ENCODE results near the gene ITGB3. TPM values are rescaled to one million over a fixed set of nuclear protein-coding genes. Genes with fewer than 3 reads are reported as not detected.

ITGB3 gene
- total RNA-seq, 2 donors from 2014 or later = 1.9 to 15.4 TPM

- Histone ChIP-seq H3K36me3 (no peaks in the 10 kb centered on the region), H3K27me3 (no peaks in the 10 kb centered on the region), H3K4me3 (no peak overlapping the region), H3K27ac (no peak overlapping the region), H3K4me1 (no peaks in the 10 kb centered on the region), H3K9ac (ENCODE audit: low read depth in 2 of 2, low read length in 2 of 2) (no peak overlapping the region), H3K9me3 (no peaks in the 10 kb centered on the region)
- no peak for DNase-seq
- TF ChIP-seq CTCF (IDR thresholded peaks at IDR 0.05) = no peak
- intact Hi-C loops (cut with DNase I) = no loop called here
Observed at GRCh38 chr17:47235506-47235905, 18.1 kb upstream of the ITGB3 start.

DNA sequence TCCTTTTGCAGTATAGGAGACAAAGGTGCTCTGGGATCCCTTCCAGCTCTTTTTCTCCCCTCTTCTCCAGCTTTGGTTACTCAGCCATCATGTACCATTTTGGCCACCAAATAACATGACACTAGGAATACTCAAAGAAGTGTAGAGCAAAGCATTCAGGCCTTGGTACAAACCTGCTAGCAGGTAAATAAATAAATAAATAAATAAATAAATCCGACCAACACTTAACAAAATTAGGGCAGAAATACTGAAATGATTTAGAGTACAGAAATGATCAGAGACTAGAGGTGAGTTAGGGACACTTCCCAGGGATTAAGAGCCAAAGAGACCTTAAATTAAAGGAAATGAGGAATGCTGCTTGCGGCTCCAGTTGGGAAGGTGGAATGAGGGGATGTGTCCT, 17.7 kb upstream of the ITGB3 start:
- H3K27me3 ChIP-seq = no peaks in the 10 kb centered on the region
- H3K27ac ChIP-seq = no peak overlapping the region
- no peaks in the 10 kb centered on the region for H3K36me3 ChIP-seq
- no peaks in the 10 kb centered on the region for H3K9me3 ChIP-seq
- H3K9ac ChIP-seq (ENCODE audit: low read depth in 2 of 2, low read length in 2 of 2) = no peak overlapping the region
- intact Hi-C loops (cut with DNase I) = no loop called here
- H3K4me1 ChIP-seq = no peaks in the 10 kb centered on the region
- no peak for TF ChIP-seq CTCF (IDR thresholded peaks at IDR 0.05)
- no peak overlapping the region for H3K4me3 ChIP-seq
- DNase-seq = no peak

GRCh38 chr17:47237841-47238240, 15.8 kb upstream of the ITGB3 start:
- Histone ChIP-seq H3K9ac (ENCODE audit: low read depth in 2 of 2, low read length in 2 of 2) (no peak overlapping the region), H3K9me3 (no peaks in the 10 kb centered on the region), H3K36me3 (no peaks in the 10 kb centered on the region), H3K27me3 (no peaks in the 10 kb centered on the region), H3K27ac (no peak overlapping the region), H3K4me3 (no peak overlapping the region), H3K4me1 (no peaks in the 10 kb centered on the region)
- intact Hi-C loops (cut with DNase I) = no loop called here
- no peak for TF ChIP-seq CTCF (IDR thresholded peaks at IDR 0.05)
- no peak for DNase-seq

- TF ChIP-seq CTCF (IDR thresholded peaks at IDR 0.05) = no peak
- no peak for DNase-seq
- Histone ChIP-seq H3K27me3 (no peaks in the 10 kb centered on the region), H3K9ac (ENCODE audit: low read depth in 2 of 2, low read length in 2 of 2) (no peak overlapping the region), H3K4me1 (no peaks in the 10 kb centered on the region), H3K27ac (no peak overlapping the region), H3K36me3 (no peaks in the 10 kb centered on the region), H3K9me3 (no peaks in the 10 kb centered on the region), H3K4me3 (no peak overlapping the region)
- intact Hi-C loops (cut with DNase I) = no loop called here
Observed at GRCh38 chr17:47238321-47239010, 15.2 kb upstream of the ITGB3 start.

DNA sequence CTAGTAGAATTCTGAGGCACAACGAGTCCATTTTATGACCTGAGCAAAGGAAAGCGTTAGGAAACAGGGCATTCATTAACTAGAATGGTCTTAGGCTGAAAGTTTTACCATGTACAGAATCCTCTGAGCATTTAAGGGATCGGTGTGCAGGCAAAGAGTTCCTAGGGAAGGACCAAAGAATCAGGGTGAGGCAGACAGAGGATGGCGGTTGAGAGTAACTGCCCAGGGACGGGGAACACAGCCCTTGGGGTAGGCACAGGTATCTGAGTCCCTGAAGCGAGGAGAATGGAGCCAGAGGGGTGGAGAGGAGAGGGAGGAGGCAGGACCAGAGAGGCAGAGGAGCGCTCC, 14.0 kb upstream of the ITGB3 start:
- no peak overlapping the region for H3K9ac ChIP-seq (ENCODE audit: low read depth in 2 of 2, low read length in 2 of 2)
- no peak for DNase-seq
- intact Hi-C loops (cut with DNase I) = no loop called here

More for the DNA sequence above, 14.0 kb upstream of the ITGB3 start:
- Histone ChIP-seq H3K9me3 (no peaks in the 10 kb centered on the region), H3K27me3 (no peaks in the 10 kb centered on the region), H3K4me1 (no peaks in the 10 kb centered on the region), H3K27ac (peak overlapping the region; percentile 25), H3K36me3 (no peaks in the 10 kb centered on the region), H3K4me3 (no peak overlapping the region)
- TF ChIP-seq CTCF (IDR thresholded peaks at IDR 0.05) = no peak

Measured in colonic mucosa (tissue), 4 donors.